ENCODE results near the gene HTR5A.

- no peak for TF ChIP-seq TSHZ2 (CRISPR knock-in tag; IDR thresholded peaks at IDR 0.05)
- no peak for TF ChIP-seq CREB5 (CRISPR knock-in tag; IDR thresholded peaks at IDR 0.05; ENCODE audit: low read depth)
- no peak for TF ChIP-seq GLIS3 (CRISPR knock-in tag; IDR thresholded peaks at IDR 0.05)
- TF ChIP-seq ZFP30 (CRISPR knock-in tag; IDR thresholded peaks at IDR 0.05), result no peak
- TF ChIP-seq TCF4 (CRISPR knock-in tag; IDR thresholded peaks at IDR 0.05; ENCODE audit: borderline replicate concordance), result no peak
- TF ChIP-seq BACH2 (CRISPR knock-in tag; IDR thresholded peaks at IDR 0.05; ENCODE audit: borderline replicate concordance), result no peak
- TF ChIP-seq TOX (CRISPR knock-in tag; IDR thresholded peaks at IDR 0.05; ENCODE audit: borderline replicate concordance), result no peak
- TF ChIP-seq ARNTL (CRISPR knock-in tag; IDR thresholded peaks at IDR 0.05; ENCODE audit: borderline replicate concordance, low read depth), result no peak
- no peak for TF ChIP-seq ZNF8 (CRISPR knock-in tag; IDR thresholded peaks at IDR 0.05)
- TF ChIP-seq SNAI2 (CRISPR knock-in tag; IDR thresholded peaks at IDR 0.05), result no peak
- no peak for TF ChIP-seq PPARA (CRISPR knock-in tag; IDR thresholded peaks at IDR 0.05; ENCODE audit: borderline replicate concordance)
These were observed 60.4 kb downstream of the HTR5A start for GRCh38 chr7:155130493-155130892.

Data from SK-N-SH treated with all-trans-retinoic acid at 6 μM for 48 hours (cell line).